Measurements from ENCODE around the gene ZNF77.
"Not testable (repeated sequence)": the region's sequence is repeated elsewhere in the genome, so short reads cannot be mapped to it uniquely, and the experiment has no call there.

Gene ZNF77

GRCh38 chr19:2973229-2973628 lies 28.5 kb upstream of the ZNF77 start:
- in situ Hi-C loops (cut with MboI; ENCODE audit: low sequenced_read_pairs) = no loop called here

- in situ Hi-C loops (cut with MboI; ENCODE audit: low sequenced_read_pairs) = no loop called here
Measured at GRCh38 chr19:2970201-2970835, 25.5 kb upstream of the ZNF77 start.

GRCh38 chr19:2969104-2969504 lies 24.3 kb upstream of the ZNF77 start:
- in situ Hi-C loops (cut with MboI; ENCODE audit: low sequenced_read_pairs) = no loop called here

- in situ Hi-C loops (cut with MboI; ENCODE audit: low sequenced_read_pairs) = no loop called here
Measured at GRCh38 chr19:2967972-2968371, 23.2 kb upstream of the ZNF77 start.

- in situ Hi-C loops (cut with MboI; ENCODE audit: low sequenced_read_pairs) = no loop called here
Measured at GRCh38 chr19:2964874-2965273, 20.1 kb upstream of the ZNF77 start.

- in situ Hi-C loops (cut with MboI; ENCODE audit: low sequenced_read_pairs) = not testable (repeated sequence)
Measured at GRCh38 chr19:2963631-2964030, 18.9 kb upstream of the ZNF77 start.

- in situ Hi-C loops (cut with MboI; ENCODE audit: low sequenced_read_pairs) = no loop called here
Measured at GRCh38 chr19:2963122-2963521, 18.4 kb upstream of the ZNF77 start.

GRCh38 chr19:2962018-2962670 lies 17.4 kb upstream of the ZNF77 start:
- in situ Hi-C loops (cut with MboI; ENCODE audit: low sequenced_read_pairs) = no loop called here

GRCh38 chr19:2960120-2960519 lies 15.3 kb upstream of the ZNF77 start:
- in situ Hi-C loops (cut with MboI; ENCODE audit: low sequenced_read_pairs) = no loop called here

GRCh38 chr19:2957160-2957559 lies 12.4 kb upstream of the ZNF77 start:
- in situ Hi-C loops (cut with MboI; ENCODE audit: low sequenced_read_pairs) = no loop called here

- in situ Hi-C loops (cut with MboI; ENCODE audit: low sequenced_read_pairs) = no loop called here
Measured at GRCh38 chr19:2952953-2953481, 8.2 kb upstream of the ZNF77 start.

- in situ Hi-C loops (cut with MboI; ENCODE audit: low sequenced_read_pairs) = no loop called here
Measured at GRCh38 chr19:2950286-2951124, 5.7 kb upstream of the ZNF77 start.

GRCh38 chr19:2949939-2950285 lies 5.1 kb upstream of the ZNF77 start:
- in situ Hi-C loops (cut with MboI; ENCODE audit: low sequenced_read_pairs) = no loop called here

- in situ Hi-C loops (cut with MboI; ENCODE audit: low sequenced_read_pairs) = no loop called here
Measured at GRCh38 chr19:2945575-2946184, 909 bp upstream of the ZNF77 start.

GRCh38 chr19:2944403-2944774 lies 382 bp downstream of the ZNF77 start:
- in situ Hi-C loops (cut with MboI; ENCODE audit: low sequenced_read_pairs) = no loop called here

- in situ Hi-C loops (cut with MboI; ENCODE audit: low sequenced_read_pairs) = no loop called here
Measured at GRCh38 chr19:2942928-2943640, 1.7 kb downstream of the ZNF77 start.

GRCh38 chr19:2935863-2936262 lies 8.9 kb downstream of the ZNF77 start:
- in situ Hi-C loops (cut with MboI; ENCODE audit: low sequenced_read_pairs) = not testable (repeated sequence)

- in situ Hi-C loops (cut with MboI; ENCODE audit: low sequenced_read_pairs) = no loop called here
Measured at GRCh38 chr19:2933490-2933910, 11.3 kb downstream of the ZNF77 start.

GRCh38 chr19:2927032-2927430 lies 17.7 kb downstream of the ZNF77 start:
- in situ Hi-C loops (cut with MboI; ENCODE audit: low sequenced_read_pairs) = no loop called here

- in situ Hi-C loops (cut with MboI; ENCODE audit: low sequenced_read_pairs) = no loop called here
Measured at GRCh38 chr19:2926341-2927031, 18.3 kb downstream of the ZNF77 start.
